CD4-positive, alpha-beta T cell treated with Interleukin-6 for 4 hours (primary cell): Measurements from ENCODE around the gene MMP24OS.

Source experiments
- DNase-seq: peaks from one replicate; pipeline ENCODE4 v3.0.0-alpha.2; 2020; ENCODE audit warnings: mixed read lengths

The MMP24OS gene

GRCh38 chr20:35305682-35306556, 28.0 kb upstream of the MMP24OS start:
- DNase-seq: peak; percentile 37

GRCh38 chr20:35304956-35305355, 27.0 kb upstream of the MMP24OS start:
- DNase-seq: no peak

- peak; percentile 86 for DNase-seq
These were observed 26.0 kb upstream of the MMP24OS start for GRCh38 chr20:35303735-35304491.

- no peak for DNase-seq
These were observed 25.4 kb upstream of the MMP24OS start for GRCh38 chr20:35303382-35303734.

GRCh38 chr20:35302421-35303335, 24.8 kb upstream of the MMP24OS start:
- no peak for DNase-seq

- DNase-seq: no peak
These were observed 23.5 kb upstream of the MMP24OS start for GRCh38 chr20:35301426-35301825.

- DNase-seq: no peak
These were observed 22.7 kb upstream of the MMP24OS start for GRCh38 chr20:35300469-35301262.

GRCh38 chr20:35299780-35300179, 21.9 kb upstream of the MMP24OS start:
- DNase-seq: no peak

- DNase-seq: no peak
These were observed 20.3 kb upstream of the MMP24OS start for GRCh38 chr20:35298264-35298663.

GRCh38 chr20:35297740-35298139, 19.8 kb upstream of the MMP24OS start:
- no peak for DNase-seq

- no peak for DNase-seq
These were observed 19.2 kb upstream of the MMP24OS start for GRCh38 chr20:35297155-35297554.

- DNase-seq: no peak
These were observed 18.2 kb upstream of the MMP24OS start for GRCh38 chr20:35296101-35296554.

GRCh38 chr20:35295674-35296073, 17.8 kb upstream of the MMP24OS start:
- no peak for DNase-seq

GRCh38 chr20:35295058-35295457, 17.1 kb upstream of the MMP24OS start:
- no peak for DNase-seq

GRCh38 chr20:35294293-35294685, 16.4 kb upstream of the MMP24OS start:
- DNase-seq: no peak

- DNase-seq: no peak
These were observed 15.7 kb upstream of the MMP24OS start for GRCh38 chr20:35293303-35294292.

GRCh38 chr20:35292504-35293285, 14.8 kb upstream of the MMP24OS start:
- no peak for DNase-seq

GRCh38 chr20:35291654-35292503, 14.0 kb upstream of the MMP24OS start, which contains the start of gene FAM83C:
TSS of gene FAM83C (minus strand) at chr20:35292425. CDS start at chr20:35292304, 121 bp downstream.
- no peak for DNase-seq

- DNase-seq: no peak
These were observed 13.0 kb upstream of the MMP24OS start for GRCh38 chr20:35290887-35291417.
